GM19351 (cell line): ENCODE measurements around the gene TMEM238.
"Not testable (repeated sequence)": the region's sequence is repeated elsewhere in the genome, so short reads cannot be mapped to it uniquely, and the experiment has no call there.

Experiments used
- ATAC-seq: cut with Tn5 transposase; IDR thresholded peaks from one replicate; pipeline ENCODE4 v1.9.1; 2021; ENCODE audit warnings: mild to moderate bottlenecking, moderate library complexity; ENCODE audit not compliant: unreplicated experiment

The TMEM238 gene

DNA sequence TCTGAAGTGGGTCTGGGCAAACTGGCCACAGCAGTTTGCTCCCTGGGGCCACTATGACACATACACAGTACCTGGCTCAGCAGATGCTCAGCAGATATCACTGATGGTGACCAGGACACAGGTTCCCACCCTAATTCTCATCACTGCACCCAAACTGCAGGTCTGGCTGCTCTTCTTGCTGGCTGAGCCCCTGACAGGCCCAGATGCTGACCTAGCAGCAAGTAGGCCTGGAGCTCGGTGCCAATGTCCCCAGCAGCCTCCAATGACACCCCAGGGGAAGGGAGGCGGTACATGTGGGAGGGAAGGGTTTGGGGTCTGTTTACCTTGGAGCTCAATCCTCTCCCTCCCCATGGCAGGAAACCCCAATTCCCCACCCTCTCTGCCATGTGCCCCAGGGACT is 18.4 kb upstream of the TMEM238 start:
- ATAC-seq, result no peak

DNA sequence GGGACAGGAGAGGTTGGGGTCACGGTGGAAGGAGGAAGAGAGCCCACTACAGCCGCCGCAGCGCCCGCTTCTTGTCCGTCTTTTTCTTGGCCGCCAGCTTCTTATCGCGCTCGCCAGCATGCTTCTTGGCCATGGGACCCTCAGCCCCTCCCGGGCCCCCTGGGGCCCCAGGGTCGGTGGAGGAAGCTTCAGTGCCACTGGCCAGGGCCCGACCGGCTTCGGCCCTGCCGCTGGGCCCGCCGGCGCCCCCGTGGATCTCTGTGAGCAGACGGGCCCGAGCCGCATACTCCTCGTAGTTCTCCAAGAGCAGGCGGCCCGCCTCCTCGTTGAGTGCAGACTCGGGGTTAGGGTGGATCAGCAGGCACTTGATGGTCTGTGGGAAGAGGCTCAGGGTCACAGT is 17.3 kb upstream of the TMEM238 start:
- ATAC-seq, result not testable (repeated sequence)

GRCh38 chr19:55400281-55401087 is 16.4 kb upstream of the TMEM238 start:
- no peak for ATAC-seq

- no peak for ATAC-seq
Observed at GRCh38 chr19:55398200-55398925, 14.3 kb upstream of the TMEM238 start.

- no peak for ATAC-seq
Observed at GRCh38 chr19:55392820-55393761, 9.0 kb upstream of the TMEM238 start.

GRCh38 chr19:55391702-55392615 is 7.9 kb upstream of the TMEM238 start:
- no peak for ATAC-seq

GRCh38 chr19:55391191-55391670 is 7.1 kb upstream of the TMEM238 start:
- ATAC-seq, result no peak

- no peak for ATAC-seq
Observed at GRCh38 chr19:55390461-55390880, 6.4 kb upstream of the TMEM238 start.

GRCh38 chr19:55389386-55390317 is 5.6 kb upstream of the TMEM238 start:
- ATAC-seq, result no peak

DNA sequence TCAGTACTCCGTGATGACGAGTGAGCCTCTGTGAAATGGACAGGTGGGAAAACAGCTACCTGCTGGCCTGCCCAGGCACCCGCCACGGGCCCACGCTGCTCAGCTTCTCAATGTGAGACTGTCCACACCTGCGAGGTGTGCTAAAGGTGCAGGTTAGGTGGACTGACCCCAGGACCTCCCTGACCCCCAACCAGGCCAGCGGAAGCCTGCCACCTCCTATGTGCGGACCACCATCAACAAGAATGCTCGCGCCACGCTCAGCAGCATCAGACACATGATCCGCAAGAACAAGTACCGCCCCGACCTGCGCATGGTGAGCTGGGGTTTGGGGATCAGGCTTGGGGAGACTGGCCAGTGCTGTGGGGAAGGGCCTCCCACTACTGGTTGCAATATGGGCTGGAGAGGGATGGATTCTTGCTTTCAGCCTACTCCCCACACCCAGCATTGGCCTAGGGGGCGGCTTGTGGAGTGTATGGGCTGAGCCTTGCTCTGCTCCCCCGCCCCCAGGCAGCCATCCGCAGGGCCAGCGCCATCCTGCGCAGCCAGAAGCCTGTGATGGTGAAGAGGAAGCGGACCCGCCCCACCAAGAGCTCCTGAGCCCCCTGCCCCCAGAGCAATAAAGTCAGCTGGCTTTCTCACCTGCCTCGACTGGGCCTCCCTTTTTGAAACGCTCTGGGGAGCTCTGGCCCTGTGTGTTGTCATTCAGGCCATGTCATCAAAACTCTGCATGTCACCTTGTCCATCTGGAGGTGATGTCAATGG is 3.8 kb upstream of the TMEM238 start:
- ATAC-seq, result no peak

DNA sequence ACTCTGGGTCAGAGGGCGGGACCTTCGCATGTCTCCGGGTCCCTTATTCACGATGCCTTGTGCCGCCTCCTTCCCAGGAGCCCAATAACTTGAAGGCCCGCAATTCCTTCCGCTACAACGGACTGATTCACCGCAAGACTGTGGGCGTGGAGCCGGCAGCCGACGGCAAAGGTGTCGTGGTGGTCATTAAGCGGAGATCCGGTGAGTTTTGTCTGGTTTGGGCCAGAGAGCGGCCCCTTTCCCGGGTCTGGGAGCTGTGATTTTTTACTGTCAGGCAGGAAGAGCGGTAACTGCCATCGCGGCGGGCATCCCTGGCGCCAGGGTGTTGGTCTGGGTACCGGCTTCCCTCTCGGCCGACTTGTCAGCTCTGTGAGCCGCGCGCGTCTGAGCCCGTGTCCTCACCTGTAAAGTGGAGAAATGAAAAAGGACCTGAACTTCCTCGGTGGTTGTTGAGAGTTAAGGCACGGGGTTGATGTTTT is 2.4 kb upstream of the TMEM238 start:
- no peak for ATAC-seq

GRCh38 chr19:55385724-55386492 is 1.8 kb upstream of the TMEM238 start, which contains the start of gene RPL28:
RPL28 (plus strand) TSS chr19:55385932; CDS start chr19:55386358, 426 bp downstream.
- peak; percentile 63 for ATAC-seq

DNA sequence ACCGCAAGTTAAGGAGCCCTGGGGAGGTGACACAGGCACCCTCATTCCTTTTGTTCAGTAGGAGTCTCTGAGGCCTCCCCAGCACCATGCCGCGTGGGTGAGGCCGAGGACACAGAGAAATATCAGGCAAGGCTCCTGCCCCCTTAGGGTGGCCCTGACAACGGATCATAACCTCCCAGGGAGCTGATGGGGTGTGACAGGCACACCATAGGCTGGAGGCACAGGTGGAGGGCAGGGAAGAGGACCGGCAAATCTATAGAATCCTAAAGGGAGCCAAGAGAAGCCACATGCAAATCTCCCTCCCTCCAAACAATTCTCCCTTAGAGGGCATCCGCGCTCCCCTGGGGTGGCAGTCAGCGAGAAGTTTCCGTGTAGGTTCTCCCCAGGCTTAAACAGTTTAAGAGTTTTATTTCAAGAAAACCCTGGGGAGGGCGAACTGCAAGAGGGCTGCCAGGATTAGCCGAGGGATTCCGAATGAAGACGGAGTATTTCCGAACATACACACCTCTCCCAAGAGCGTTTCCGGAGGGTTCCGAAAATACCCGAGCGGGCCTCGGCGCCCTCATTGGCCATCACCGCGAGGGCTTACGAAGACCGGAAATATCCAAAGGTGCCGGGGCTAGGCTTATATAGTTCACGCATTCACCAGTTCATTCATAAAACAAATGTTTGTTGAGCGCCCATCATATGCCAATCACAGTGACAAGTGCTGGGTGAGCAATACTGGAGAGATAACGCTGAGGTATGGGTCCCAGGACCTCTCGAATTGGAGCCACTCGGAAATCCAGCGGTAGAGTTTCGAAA is 1.0 kb upstream of the TMEM238 start:
- ATAC-seq, result peak; percentile 41

DNA sequence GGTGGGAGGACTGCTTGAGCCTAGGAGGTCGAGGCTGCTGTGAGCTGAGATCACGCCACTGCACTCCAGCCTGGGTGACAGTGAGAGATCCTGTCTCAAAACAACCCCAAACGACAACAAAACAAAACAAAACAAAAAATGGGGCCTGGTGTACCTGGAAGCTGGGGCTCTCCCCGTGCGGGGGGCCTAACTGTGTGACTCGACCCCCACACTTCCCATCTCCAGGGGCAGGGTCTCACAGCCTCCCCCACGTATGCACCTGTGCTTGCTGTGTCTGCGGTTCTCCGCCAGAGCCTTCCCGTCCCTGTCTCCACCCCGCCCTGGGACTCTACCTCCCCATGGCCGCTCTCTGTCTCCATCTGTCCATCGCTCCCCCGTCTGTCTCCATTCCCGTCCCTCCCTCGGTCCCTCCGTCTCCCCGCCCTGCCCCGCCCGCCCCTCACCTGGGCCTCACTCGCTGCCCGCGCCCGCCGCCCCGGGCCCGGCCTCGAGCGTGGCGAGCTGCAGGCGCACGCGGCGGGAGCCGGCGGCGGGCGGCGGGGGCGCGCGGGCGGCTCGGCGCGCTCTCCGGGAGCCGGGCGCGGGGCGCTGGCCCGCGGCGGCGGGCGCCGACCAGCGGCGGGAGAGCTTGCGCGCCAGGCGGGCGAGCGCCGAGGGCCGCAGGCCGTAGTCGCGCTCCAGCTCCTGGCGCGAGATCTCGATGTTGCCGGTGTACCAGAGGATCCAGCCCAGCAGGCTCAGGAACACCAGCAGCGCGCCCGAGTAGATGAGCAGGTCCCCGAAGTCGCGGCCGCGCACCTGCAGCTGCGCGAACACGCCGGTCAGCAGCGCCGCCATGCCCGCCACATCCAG is 587 bp downstream of the TMEM238 start:
- peak; percentile 31 for ATAC-seq

DNA sequence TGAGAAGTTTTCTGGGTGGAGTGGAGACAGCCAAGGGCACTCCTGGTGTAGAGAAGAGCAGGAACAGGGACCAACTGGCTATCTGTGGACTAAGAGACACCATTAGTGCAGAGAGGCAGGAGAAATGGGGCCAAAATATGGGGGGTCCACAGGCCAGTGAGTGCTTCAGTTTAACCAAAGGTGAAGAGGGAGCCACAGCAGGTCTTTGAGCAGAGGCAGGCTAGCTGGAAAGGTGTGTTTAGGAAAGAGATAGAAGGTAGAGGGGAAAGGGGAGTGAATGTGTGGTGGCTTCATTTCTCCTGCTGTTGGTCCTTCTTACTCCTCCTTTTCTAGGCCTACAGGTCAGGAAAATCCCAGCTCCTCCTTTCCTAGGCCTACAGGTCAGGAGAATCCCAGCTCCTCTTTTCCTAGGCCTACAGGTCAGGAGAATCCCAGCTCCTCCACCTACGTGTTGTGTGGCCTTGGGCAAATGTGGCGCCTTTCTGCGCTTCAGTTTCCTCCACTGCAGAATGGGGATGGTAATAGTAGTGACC is 1.5 kb downstream of the TMEM238 start:
- no peak for ATAC-seq
